ENCODE measurements around the gene NIM1K.

DNA sequence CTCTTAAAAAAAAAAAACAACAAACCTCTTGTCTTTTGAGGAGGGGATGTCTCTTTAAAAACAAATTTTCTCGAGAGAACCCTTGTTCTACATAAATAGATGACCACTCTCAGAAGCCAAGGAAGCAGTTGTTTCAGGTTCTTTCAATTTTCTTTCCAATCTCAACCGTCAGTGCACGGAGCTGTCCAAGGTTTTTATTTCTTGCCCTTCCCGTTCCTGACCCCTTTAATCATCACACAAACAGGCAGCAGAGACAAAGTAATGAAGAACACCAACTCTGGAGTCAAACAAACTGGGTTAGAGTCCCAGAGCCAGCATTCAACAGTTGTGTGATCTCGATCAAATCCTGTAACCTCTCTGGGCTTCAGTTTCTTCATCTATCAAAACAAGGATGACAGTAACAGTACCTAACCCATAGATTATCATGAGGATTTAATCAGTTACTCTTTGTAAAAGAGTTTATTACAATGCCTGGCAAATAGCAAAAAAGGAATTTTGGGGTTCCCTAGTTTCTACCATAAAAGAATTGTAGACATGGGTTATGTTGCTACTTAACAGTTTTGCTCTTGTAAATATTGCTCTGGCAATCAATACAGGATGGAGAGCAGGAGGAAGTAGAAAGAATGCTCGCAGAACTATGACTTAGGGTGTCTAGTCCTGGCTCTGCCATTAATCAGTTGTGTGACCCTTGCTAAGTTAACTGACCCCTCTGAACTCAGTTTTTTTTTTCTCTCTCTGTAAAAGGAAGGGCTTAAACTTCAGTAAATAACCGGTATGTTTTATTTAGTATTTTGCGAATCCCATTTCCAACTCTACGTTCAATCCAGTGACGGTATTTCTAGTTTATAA lies 1.0 kb upstream of the NIM1K start:
- TF ChIP-seq PATZ1 (CRISPR knock-in tag; IDR thresholded peaks at IDR 0.05; ENCODE audit: borderline replicate concordance): no peak
- no peak for TF ChIP-seq ZNF8 (CRISPR knock-in tag; IDR thresholded peaks at IDR 0.05)
- no peak for TF ChIP-seq ESRRG (CRISPR knock-in tag; IDR thresholded peaks at IDR 0.05)
- no peak for TF ChIP-seq PPARA (CRISPR knock-in tag; IDR thresholded peaks at IDR 0.05; ENCODE audit: borderline replicate concordance)
- TF ChIP-seq ARNTL (CRISPR knock-in tag; IDR thresholded peaks at IDR 0.05; ENCODE audit: borderline replicate concordance, low read depth): no peak
- no peak for TF ChIP-seq GLIS3 (CRISPR knock-in tag; IDR thresholded peaks at IDR 0.05)
- no peak for TF ChIP-seq ZC3H10 (CRISPR knock-in tag; IDR thresholded peaks at IDR 0.05)
- no peak for TF ChIP-seq ZNF565 (CRISPR knock-in tag; conservative IDR thresholded peaks at IDR 0.05; ENCODE audit: low read depth)
- no peak for TF ChIP-seq TOX (CRISPR knock-in tag; IDR thresholded peaks at IDR 0.05; ENCODE audit: borderline replicate concordance)
- TF ChIP-seq SNAI2 (CRISPR knock-in tag; IDR thresholded peaks at IDR 0.05): 0 out of 2 replicates have a peak, but pooled peaks have one; percentile 58
- no peak for TF ChIP-seq CREB5 (CRISPR knock-in tag; IDR thresholded peaks at IDR 0.05; ENCODE audit: low read depth)
- no peak for TF ChIP-seq ZFP30 (CRISPR knock-in tag; IDR thresholded peaks at IDR 0.05)
